ENCODE data around the gene ZNF576. TPM values are rescaled to one million over a fixed set of nuclear protein-coding genes. Genes with fewer than 3 reads are reported as not detected.

Gene ZNF576
- total and polyA plus RNA-seq, 2 of the 13 experiments (the other 11 are each of a cell fraction or from before 2014, with no cell fraction given) = 7.2 to 9.6 TPM

GRCh38 chr19:43553656-43554055 is 42.7 kb upstream of the ZNF576 start (continued):
- TF ChIP-seq, protein P1, sequence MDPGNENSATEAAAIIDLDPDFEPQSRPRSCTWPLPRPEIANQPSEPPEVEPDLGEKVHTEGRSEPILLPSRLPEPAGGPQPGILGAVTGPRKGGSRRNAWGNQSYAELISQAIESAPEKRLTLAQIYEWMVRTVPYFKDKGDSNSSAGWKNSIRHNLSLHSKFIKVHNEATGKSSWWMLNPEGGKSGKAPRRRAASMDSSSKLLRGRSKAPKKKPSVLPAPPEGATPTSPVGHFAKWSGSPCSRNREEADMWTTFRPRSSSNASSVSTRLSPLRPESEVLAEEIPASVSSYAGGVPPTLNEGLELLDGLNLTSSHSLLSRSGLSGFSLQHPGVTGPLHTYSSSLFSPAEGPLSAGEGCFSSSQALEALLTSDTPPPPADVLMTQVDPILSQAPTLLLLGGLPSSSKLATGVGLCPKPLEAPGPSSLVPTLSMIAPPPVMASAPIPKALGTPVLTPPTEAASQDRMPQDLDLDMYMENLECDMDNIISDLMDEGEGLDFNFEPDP (CRISPR knock-in tag; conservative IDR thresholded peaks at IDR 0.05) = no peak
- TF ChIP-seq ZNF3 (CRISPR knock-in tag; IDR thresholded peaks at IDR 0.05) = no peak

GRCh38 chr19:43554317-43554895 is 42.0 kb upstream of the ZNF576 start:
- no peak for ATAC-seq
- H3K9me3 ChIP-seq (ENCODE audit: low read length) = no peaks in the 10 kb centered on the region
- 96% methylated on average over 15 of the region's 15 CpGs for WGBS (ENCODE audit: low lambda C conversion rate)
- H3K4me3 ChIP-seq (replicated peaks in 1 of 3; ENCODE audit: insufficient read depth in 1 of 3, low read depth in 2 of 3, low read length in 3 of 3) = no peak overlapping the region
- no peak for FAIRE-seq
- peaks cover 18 to 46% of the 10 kb centered on the region in 2 experiments for H3K36me3 ChIP-seq (replicated peaks in 1 of 2; ENCODE audit: control insufficient read depth in 1 of 2, insufficient read depth in 2 of 2, low read length in 2 of 2)
- H3K27ac ChIP-seq (ENCODE audit: extremely low read length, insufficient read depth, low read length) = no peak overlapping the region
- intact Hi-C loops (cut with micrococcal nuclease; ENCODE audit: unreplicated experiment) = no loop called here
- no peak overlapping the region for H3K4me2 ChIP-seq (ENCODE audit: low read depth, low read length)
- no peak overlapping the region for H3K9ac ChIP-seq (ENCODE audit: insufficient read depth, low read depth, low read length)
- no peak for DNase-seq (ENCODE audit: low spot score)
- H2AFZ ChIP-seq (ENCODE audit: low read length) = no peak overlapping the region
- POLR2A ChIA-PET = interaction anchor here (1.3 kb wide), 1 partner anchor 21 kb away, joined by 3 read pairs; the partner anchor contains the start of genes PINLYP and XRCC1
- no peaks in the 10 kb centered on the region for H3K79me2 ChIP-seq (ENCODE audit: insufficient read depth, low read length)
- CTCF ChIA-PET (ENCODE audit: low intra/inter-chr PET ratio, low total read pairs) = interaction anchor here (1.0 to 1.9 kb wide), 4 partner anchors 40 to 108 kb away, joined by 3 to 14 read pairs (median 8); no protein-coding TSS in a partner anchor
- BruUV-seq (replicated peaks) = no TSS peak
- H4K20me1 ChIP-seq (ENCODE audit: insufficient read depth, low read length) = no peaks in the 10 kb centered on the region
- H3K27me3 ChIP-seq (ENCODE audit: control insufficient read depth in 1 of 2, insufficient read depth in 2 of 2, low read length in 2 of 2) = no peaks in the 10 kb centered on the region
- in situ Hi-C loops (cut with HindIII; ENCODE audit: extremely low pct_ligation_motif_present, low pct_unique_long_range_greater_than_20kb) = no loop called here
- no peaks in the 10 kb centered on the region for H3K4me1 ChIP-seq (ENCODE audit: insufficient read depth, low read length)
- TF ChIP-seq ZSCAN25 (CRISPR knock-in tag; IDR thresholded peaks at IDR 0.05) = no peak
- TF ChIP-seq ZNF230 (CRISPR knock-in tag; IDR thresholded peaks at IDR 0.05) = no peak
- no peak for TF ChIP-seq ELF1 (CRISPR knock-in tag; IDR thresholded peaks at IDR 0.05)
- TF ChIP-seq ZNF326 (CRISPR knock-in tag; IDR thresholded peaks at IDR 0.05; ENCODE audit: borderline replicate concordance) = no peak
- TF ChIP-seq, protein P1 (CRISPR knock-in tag; conservative IDR thresholded peaks at IDR 0.05) = no peak
- no peak for TF ChIP-seq ZNF414 (CRISPR knock-in tag; IDR thresholded peaks at IDR 0.05)
- TF ChIP-seq GLI4 (CRISPR knock-in tag; IDR thresholded peaks at IDR 0.05; ENCODE audit: borderline replicate concordance) = no peak
- TF ChIP-seq ZNF138 (CRISPR knock-in tag; IDR thresholded peaks at IDR 0.05; ENCODE audit: low read depth) = no peak
- no peak for TF ChIP-seq ZNF30 (CRISPR knock-in tag; IDR thresholded peaks at IDR 0.05)
- TF ChIP-seq, protein P2, sequence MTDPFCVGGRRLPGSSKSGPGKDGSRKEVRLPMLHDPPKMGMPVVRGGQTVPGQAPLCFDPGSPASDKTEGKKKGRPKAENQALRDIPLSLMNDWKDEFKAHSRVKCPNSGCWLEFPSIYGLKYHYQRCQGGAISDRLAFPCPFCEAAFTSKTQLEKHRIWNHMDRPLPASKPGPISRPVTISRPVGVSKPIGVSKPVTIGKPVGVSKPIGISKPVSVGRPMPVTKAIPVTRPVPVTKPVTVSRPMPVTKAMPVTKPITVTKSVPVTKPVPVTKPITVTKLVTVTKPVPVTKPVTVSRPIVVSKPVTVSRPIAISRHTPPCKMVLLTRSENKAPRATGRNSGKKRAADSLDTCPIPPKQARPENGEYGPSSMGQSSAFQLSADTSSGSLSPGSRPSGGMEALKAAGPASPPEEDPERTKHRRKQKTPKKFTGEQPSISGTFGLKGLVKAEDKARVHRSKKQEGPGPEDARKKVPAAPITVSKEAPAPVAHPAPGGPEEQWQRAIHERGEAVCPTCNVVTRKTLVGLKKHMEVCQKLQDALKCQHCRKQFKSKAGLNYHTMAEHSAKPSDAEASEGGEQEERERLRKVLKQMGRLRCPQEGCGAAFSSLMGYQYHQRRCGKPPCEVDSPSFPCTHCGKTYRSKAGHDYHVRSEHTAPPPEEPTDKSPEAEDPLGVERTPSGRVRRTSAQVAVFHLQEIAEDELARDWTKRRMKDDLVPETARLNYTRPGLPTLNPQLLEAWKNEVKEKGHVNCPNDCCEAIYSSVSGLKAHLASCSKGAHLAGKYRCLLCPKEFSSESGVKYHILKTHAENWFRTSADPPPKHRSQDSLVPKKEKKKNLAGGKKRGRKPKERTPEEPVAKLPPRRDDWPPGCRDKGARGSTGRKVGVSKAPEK (CRISPR knock-in tag; IDR thresholded peaks at IDR 0.05; ENCODE audit: borderline replicate concordance) = no peak
